GM23338 (cell line): Measurements from ENCODE around the gene DDC.

Experiments used
- CREB1 ChIP-seq: fragments of 250-450 bp; sonication (Bioruptor Pico); IDR thresholded peaks from 2 replicates; pipeline ENCODE4 v1.5.0; 2020; ENCODE audit warnings: low read depth, mild to moderate bottlenecking, moderate library complexity
- CTCF ChIP-seq, 2 experiments: fragments of 200-600 bp in 1 of 2; sonication (generic) in 1 of 2; conservative IDR thresholded peaks; 2 replicates each; pipeline versions ENCODE4 v1.5.1 to v1.6.1; 2016 to 2017; ENCODE audit warnings: antibody characterized with exemption in 2 of 2, low read depth in 2 of 2, mild to moderate bottlenecking in 2 of 2, moderate library complexity in 1 of 2

GRCh38 chr7:50421043-50421442 lies 144.2 kb downstream of the DDC start:
- TF ChIP-seq CTCF (conservative IDR thresholded peaks at IDR 0.05; ENCODE audit: low read depth in 2 of 2) (no peak), CREB1 (CRISPR knock-in tag) (no peak)
